OCI-LY7 (cell line): Measurements from ENCODE around the gene MAP3K10. TPM values are rescaled to one million over a fixed set of nuclear protein-coding genes. Genes with fewer than 3 reads are reported as not detected.

Experiments
- BruUV-seq: library from RNA; stranded (reverse); fragments of 400-500 nt; replicated peaks from 2 replicates; lab custom pipeline; 2021; lab: Mats Ljungman, UMichigan
- CTCF ChIA-PET: fragments of 300-600 bp; sonication (Branson Sonifier 250); formaldehyde crosslinking; loops from one replicate; lab custom pipeline; 2022; ENCODE audit warnings: antibody characterized with exemption; ENCODE audit not compliant: unreplicated experiment; lab: Charles Lee
- POLR2A ChIA-PET: fragments of 300-600 bp; sonication (Branson Sonifier 250); formaldehyde crosslinking; loops from one replicate; lab custom pipeline; 2022; ENCODE audit warnings: antibody characterized with exemption; lab: Charles Lee
- DNase-seq: peaks from one replicate; pipeline ENCODE4 v3.0.0-alpha.2; 2015; ENCODE audit warnings: low spot score
- H2AFZ ChIP-seq: fragments of 200-600 bp; sonication (generic), shearing (Covaris generic); 2 replicates; pipeline ENCODE4 v1.6.1; 2014; ENCODE audit warnings: mild to moderate bottlenecking, antibody characterized with exemption, low read length, moderate library complexity
- H3K27ac ChIP-seq: fragments of 200-600 bp; sonication (generic); 2 replicates; pipeline ENCODE4 v1.5.1; 2014; ENCODE audit warnings: mixed run types, low read depth, mild to moderate bottlenecking, moderate library complexity, low read length, inconsistent platforms; ENCODE audit not compliant: poor library complexity, severe bottlenecking
- H3K36me3 ChIP-seq: fragments of 200-600 bp; sonication (generic); 2 replicates; pipeline ENCODE4 v1.6.1; 2014; ENCODE audit warnings: mild to moderate bottlenecking, antibody characterized with exemption, low read length, moderate library complexity, mixed read lengths; ENCODE audit not compliant: insufficient read depth
- H3K4me1 ChIP-seq: fragments of 200-600 bp; sonication (generic); 2 replicates; pipeline ENCODE4 v1.5.1; 2014; ENCODE audit warnings: mild to moderate bottlenecking, low read length; ENCODE audit not compliant: insufficient read depth, poor library complexity, severe bottlenecking
- H3K4me2 ChIP-seq: fragments of 200-600 bp; sonication (generic); 2 replicates; pipeline ENCODE4 v1.6.1; 2014; ENCODE audit warnings: mild to moderate bottlenecking, low read length
- H3K4me3 ChIP-seq: fragments of 200-600 bp; sonication (generic); 2 replicates; pipeline ENCODE4 v1.5.1; 2014; ENCODE audit warnings: mild to moderate bottlenecking, low read depth, low read length; ENCODE audit not compliant: poor library complexity, severe bottlenecking
- H3K79me2 ChIP-seq: fragments of 200-600 bp; sonication (generic); 2 replicates; pipeline ENCODE4 v1.6.1; 2016; ENCODE audit warnings: low read depth, mild to moderate bottlenecking, low read length, moderate library complexity, mixed read lengths; ENCODE audit not compliant: insufficient read depth
- H3K9me2 ChIP-seq: fragments of 200-600 bp; sonication (generic); 2 replicates; pipeline ENCODE4 v1.6.1; 2016; ENCODE audit warnings: mild to moderate bottlenecking, low read length, mixed read lengths; ENCODE audit not compliant: insufficient read depth
- H3K9me3 ChIP-seq: fragments of 200-600 bp; sonication (generic); 2 replicates; pipeline ENCODE4 v1.6.1; 2014; ENCODE audit warnings: mild to moderate bottlenecking, mixed run types, low read length, mixed read lengths
- H4K20me1 ChIP-seq: fragments of 200-600 bp; sonication (generic); 2 replicates; pipeline ENCODE4 v1.6.1; 2014; ENCODE audit warnings: mild to moderate bottlenecking, antibody characterized with exemption, low read length, moderate library complexity, mixed read lengths; ENCODE audit not compliant: insufficient read depth
- CTCF ChIP-seq: fragments of 200-600 bp; sonication (generic); conservative IDR thresholded peaks from 2 replicates; pipeline ENCODE4 v1.5.1; 2014; ENCODE audit warnings: mild to moderate bottlenecking, antibody characterized with exemption, low read length, moderate library complexity, mixed read lengths
- EZH2phosphoT487 ChIP-seq: fragments of 200-600 bp; sonication (generic); IDR thresholded peaks from 2 replicates; pipeline ENCODE4 v1.6.1; 2018; ENCODE audit warnings: low read depth, borderline replicate concordance, mild to moderate bottlenecking, mixed run types, antibody characterized with exemption, low read length, moderate library complexity, mixed read lengths
- intact Hi-C: fragments of 100-400 bp; cut with micrococcal nuclease; formaldehyde crosslinking; loops from one replicate; pipeline ENCODE4 v1.10.0; 2022; ENCODE audit not compliant: unreplicated experiment
- total RNA-seq, 2 experiments: library from RNA; depleted of rRNA in 1 of 2; stranded (reverse); fragments of >200 nt in 1 of 2; shearing (Covaris generic) in 1 of 2; gene quantifications; 2 replicates each; pipeline ENCODE4 v1.2.3, GENCODE V29; 2014 to 2022

The MAP3K10 gene
- total RNA-seq, 2 experiments from 2014 or later = 20.6 to 32.5 TPM

DNA sequence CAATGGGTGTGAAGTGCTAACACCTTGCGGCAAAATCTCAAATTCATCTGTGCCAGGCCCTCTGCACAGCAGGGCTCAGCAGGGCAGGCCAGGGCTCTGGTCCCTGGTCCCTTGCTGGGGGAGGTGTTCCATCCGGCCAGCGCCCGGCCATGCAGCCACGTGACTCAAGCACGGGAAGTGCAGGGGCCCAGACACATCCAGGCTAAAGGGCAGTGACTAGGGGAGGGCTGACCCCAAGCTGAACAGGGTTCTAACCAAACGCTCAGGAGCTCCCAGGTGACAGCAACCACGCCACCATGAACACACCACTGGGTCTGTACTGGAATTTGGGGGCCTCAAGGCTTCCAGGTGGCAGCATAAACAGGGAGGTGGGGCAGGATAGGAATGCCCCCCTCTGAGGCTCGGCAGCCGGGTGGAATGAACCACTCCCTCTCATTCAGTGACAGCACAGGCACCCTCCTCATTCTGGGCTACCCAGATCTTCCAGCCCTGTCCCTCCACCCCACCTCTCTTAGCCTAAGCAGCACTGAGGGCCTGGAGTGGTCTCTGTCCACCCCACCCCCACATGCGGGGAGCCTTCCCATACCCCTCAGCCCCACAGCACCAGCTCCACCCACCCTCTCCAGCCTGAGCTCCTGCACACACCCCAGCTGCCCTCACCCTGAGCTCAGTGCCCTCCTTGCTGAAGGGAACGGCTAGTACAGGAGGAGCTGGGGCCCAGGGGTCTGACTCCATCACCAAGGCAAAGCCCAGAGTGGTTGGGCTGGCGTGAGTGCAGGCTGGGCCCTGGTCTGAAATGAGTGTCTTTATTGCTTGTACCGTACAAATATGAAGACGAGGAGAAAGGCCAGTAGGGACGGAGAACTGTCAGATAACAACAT is 40.6 kb downstream of the MAP3K10 start:
- no peak for DNase-seq
- Histone ChIP-seq H3K9me3 (no peaks in the 10 kb centered on the region), H3K4me1 (no peaks in the 10 kb centered on the region), H3K9me2 (no peaks in the 10 kb centered on the region), H3K79me2 (no peaks in the 10 kb centered on the region), H3K4me3 (no peak overlapping the region), H2AFZ (no peak overlapping the region), H3K4me2 (no peak overlapping the region), H4K20me1 (no peaks in the 10 kb centered on the region; the same call in 1 of the 2 replicates), H3K27ac (no peak overlapping the region), H3K36me3 (peaks cover 23% of the 10 kb centered on the region; the same call in 1 of the 2 replicates)
- no peak for TF ChIP-seq CTCF
- no peak for TF ChIP-seq EZH2phosphoT487
- intact Hi-C loops = no loop called here
- ChIA-PET POLR2A (no interaction called here), CTCF (no interaction called here)
- no TSS peak for BruUV-seq

- TF ChIP-seq EZH2phosphoT487 (no peak), CTCF (no peak)
- Histone ChIP-seq H4K20me1 (no peaks in the 10 kb centered on the region; the same call in 1 of the 2 replicates), H3K9me3 (no peaks in the 10 kb centered on the region), H3K79me2 (no peaks in the 10 kb centered on the region), H3K9me2 (no peaks in the 10 kb centered on the region), H3K4me2 (no peak overlapping the region), H3K27ac (no peak overlapping the region), H3K4me3 (no peak overlapping the region), H2AFZ (no peak overlapping the region), H3K4me1 (no peaks in the 10 kb centered on the region), H3K36me3 (peaks cover 28% of the 10 kb centered on the region; the same call in 1 of the 2 replicates)
- TSS peak; percentile 45 for BruUV-seq
- DNase-seq = no peak
- ChIA-PET POLR2A (no interaction called here), CTCF (no interaction called here)
- intact Hi-C loops = no loop called here
Measured at GRCh38 chr19:40232479-40232878, 41.3 kb downstream of the MAP3K10 start.
